Measurements from ENCODE around the gene ATP10A. TPM values are rescaled to one million over a fixed set of nuclear protein-coding genes. Genes with fewer than 3 reads are reported as not detected.

ATP10A gene
- total RNA-seq, 6 experiments from 2014 or later = 31.0 to 39.5 (median 33.9) TPM

GRCh38 chr15:25877681-25878080 lies 14.6 kb upstream of the ATP10A start:
- no peak for TF ChIP-seq CTCF (IDR thresholded peaks at IDR 0.05)
- H3K9me3 Mint-ChIP-seq = no peaks in the 10 kb centered on the region
- no peaks in the 10 kb centered on the region for H3K36me3 Mint-ChIP-seq (ENCODE audit: low read depth)
- no peak overlapping the region for H3K27ac Mint-ChIP-seq
- H3K4me3 Mint-ChIP-seq = no peak overlapping the region
- no peak for DNase-seq
- H3K4me1 Mint-ChIP-seq (ENCODE audit: low read depth) = peaks cover 42% of the 10 kb centered on the region
- peaks cover 2% of the 10 kb centered on the region; the same call in 1 of the 2 replicates for H3K27me3 Mint-ChIP-seq (ENCODE audit: insufficient read depth)

- H3K27me3 Mint-ChIP-seq (ENCODE audit: insufficient read depth) = peaks cover 2% of the 10 kb centered on the region; the same call in 1 of the 2 replicates
- H3K9me3 Mint-ChIP-seq = no peaks in the 10 kb centered on the region
- no peak overlapping the region for H3K4me3 Mint-ChIP-seq
- DNase-seq = no peak
- TF ChIP-seq CTCF (IDR thresholded peaks at IDR 0.05) = no peak
- H3K27ac Mint-ChIP-seq = no peak overlapping the region
- H3K36me3 Mint-ChIP-seq (ENCODE audit: low read depth) = no peaks in the 10 kb centered on the region
- H3K4me1 Mint-ChIP-seq (ENCODE audit: low read depth) = peaks cover 31% of the 10 kb centered on the region
Measured at GRCh38 chr15:25876231-25877140, 13.4 kb upstream of the ATP10A start.

- Mint-ChIP-seq H3K27ac (no peak overlapping the region), H3K9me3 (no peaks in the 10 kb centered on the region), H3K27me3 (ENCODE audit: insufficient read depth) (peaks cover 2% of the 10 kb centered on the region; the same call in 1 of the 2 replicates), H3K36me3 (ENCODE audit: low read depth) (no peaks in the 10 kb centered on the region), H3K4me3 (no peak overlapping the region), H3K4me1 (ENCODE audit: low read depth) (peaks cover 25% of the 10 kb centered on the region)
- TF ChIP-seq CTCF (IDR thresholded peaks at IDR 0.05) = no peak
- DNase-seq = no peak
Measured at GRCh38 chr15:25875566-25875965, 12.4 kb upstream of the ATP10A start.

- Mint-ChIP-seq H3K4me3 (no peak overlapping the region), H3K9me3 (no peaks in the 10 kb centered on the region), H3K36me3 (ENCODE audit: low read depth) (no peaks in the 10 kb centered on the region), H3K27ac (no peak overlapping the region), H3K4me1 (ENCODE audit: low read depth) (peaks cover 23% of the 10 kb centered on the region), H3K27me3 (ENCODE audit: insufficient read depth) (peaks cover 2% of the 10 kb centered on the region; the same call in 1 of the 2 replicates)
- DNase-seq = no peak
- TF ChIP-seq CTCF (IDR thresholded peaks at IDR 0.05) = no peak
Measured at GRCh38 chr15:25874379-25874778, 11.3 kb upstream of the ATP10A start.

- Mint-ChIP-seq H3K4me3 (no peak overlapping the region), H3K27me3 (ENCODE audit: insufficient read depth) (peaks cover 2% of the 10 kb centered on the region; the same call in 1 of the 2 replicates), H3K9me3 (no peaks in the 10 kb centered on the region), H3K4me1 (ENCODE audit: low read depth) (peaks cover 14% of the 10 kb centered on the region), H3K36me3 (ENCODE audit: low read depth) (no peaks in the 10 kb centered on the region), H3K27ac (no peak overlapping the region)
- DNase-seq = no peak
- TF ChIP-seq CTCF (IDR thresholded peaks at IDR 0.05) = no peak
Measured at GRCh38 chr15:25871403-25871802, 8.3 kb upstream of the ATP10A start.
